NCI-H345 treated with DMSO at 0.1 percent for 48 hours (cell line): Measurements from ENCODE around the gene DR1.
"Not testable (repeated sequence)": the region's sequence is repeated elsewhere in the genome, so short reads cannot be mapped to it uniquely, and the experiment has no call there.

Experiments used
- DNase-seq: peaks from one replicate; lab custom pipeline; 2025; ENCODE audit not compliant: unreplicated experiment; lab: John Stamatoyannopoulos, UW

Gene DR1

GRCh38 chr1:93339171-93339697, 6.5 kb upstream of the DR1 start:
- no peak for DNase-seq

GRCh38 chr1:93340090-93340489, 5.6 kb upstream of the DR1 start:
- no peak for DNase-seq

- DNase-seq = no peak
These were observed 1.2 kb upstream of the DR1 start for GRCh38 chr1:93344484-93344883.

GRCh38 chr1:93344886-93345632, 648 bp upstream of the DR1 start:
- DNase-seq = no peak

- no peak for DNase-seq
These were observed 800 bp downstream of the DR1 start for GRCh38 chr1:93346421-93346993.

GRCh38 chr1:93347334-93347899, 1.7 kb downstream of the DR1 start:
- no peak for DNase-seq

- DNase-seq = no peak
These were observed 2.5 kb downstream of the DR1 start for GRCh38 chr1:93348104-93348728.

GRCh38 chr1:93349231-93350135, 3.8 kb downstream of the DR1 start:
- DNase-seq = no peak

GRCh38 chr1:93350322-93350721, 4.6 kb downstream of the DR1 start:
- DNase-seq = no peak

GRCh38 chr1:93350875-93351274, 5.2 kb downstream of the DR1 start:
- no peak for DNase-seq

- not testable (repeated sequence) for DNase-seq
These were observed 5.6 kb downstream of the DR1 start for GRCh38 chr1:93351346-93351745.

- no peak for DNase-seq
These were observed 6.7 kb downstream of the DR1 start for GRCh38 chr1:93352376-93352775.

GRCh38 chr1:93353286-93353685, 7.6 kb downstream of the DR1 start:
- DNase-seq = no peak

- DNase-seq = no peak
These were observed 9.0 kb downstream of the DR1 start for GRCh38 chr1:93354749-93355148.

GRCh38 chr1:93357242-93357641, 11.5 kb downstream of the DR1 start:
- DNase-seq = no peak

GRCh38 chr1:93358293-93358692, 12.6 kb downstream of the DR1 start:
- DNase-seq = no peak

GRCh38 chr1:93360111-93360510, 14.4 kb downstream of the DR1 start:
- no peak for DNase-seq

- no peak for DNase-seq
These were observed 16.5 kb downstream of the DR1 start for GRCh38 chr1:93362237-93362636.

GRCh38 chr1:93365813-93366212, 20.1 kb downstream of the DR1 start:
- no peak for DNase-seq

GRCh38 chr1:93369734-93370133, 24.0 kb downstream of the DR1 start:
- DNase-seq = no peak
